Measurements from ENCODE around the gene CFAP97D2.

DNA sequence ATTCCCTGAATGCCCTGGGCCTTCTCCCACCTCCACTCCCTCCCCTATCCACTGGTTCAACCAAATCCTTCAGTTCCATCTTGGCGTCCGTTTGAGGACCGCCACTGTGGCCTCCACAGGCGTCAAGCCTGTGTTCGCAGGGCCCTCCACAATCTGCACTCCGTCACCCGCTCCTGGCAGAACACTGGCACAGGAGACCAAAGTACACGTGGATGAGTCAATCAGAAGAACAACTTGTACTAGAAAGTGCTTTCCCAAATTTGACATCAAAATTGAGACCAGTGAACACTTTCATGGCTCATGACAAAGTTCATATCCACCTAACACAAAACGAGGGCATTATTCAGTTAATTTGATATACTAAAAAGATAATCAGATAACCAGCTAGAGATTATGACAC lies 49.1 kb downstream of the CFAP97D2 start:
- no peak for TF ChIP-seq SIN3A (IDR thresholded peaks at IDR 0.05; ENCODE audit: borderline replicate concordance, low read depth, low read length)
- TF ChIP-seq MEF2A (IDR thresholded peaks at IDR 0.05; ENCODE audit: borderline replicate concordance, low read depth) = no peak
- TF ChIP-seq YY1 (IDR thresholded peaks at IDR 0.05; ENCODE audit: low read depth) = no peak
- TF ChIP-seq, protein P1, sequence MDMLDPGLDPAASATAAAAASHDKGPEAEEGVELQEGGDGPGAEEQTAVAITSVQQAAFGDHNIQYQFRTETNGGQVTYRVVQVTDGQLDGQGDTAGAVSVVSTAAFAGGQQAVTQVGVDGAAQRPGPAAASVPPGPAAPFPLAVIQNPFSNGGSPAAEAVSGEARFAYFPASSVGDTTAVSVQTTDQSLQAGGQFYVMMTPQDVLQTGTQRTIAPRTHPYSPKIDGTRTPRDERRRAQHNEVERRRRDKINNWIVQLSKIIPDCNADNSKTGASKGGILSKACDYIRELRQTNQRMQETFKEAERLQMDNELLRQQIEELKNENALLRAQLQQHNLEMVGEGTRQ (IDR thresholded peaks at IDR 0.05; ENCODE audit: borderline replicate concordance, low read depth, low read length) = no peak
- TF ChIP-seq POLR2AphosphoS5 (IDR thresholded peaks at IDR 0.05; ENCODE audit: low read depth, low read length) = no peak
- TF ChIP-seq, protein P2, sequence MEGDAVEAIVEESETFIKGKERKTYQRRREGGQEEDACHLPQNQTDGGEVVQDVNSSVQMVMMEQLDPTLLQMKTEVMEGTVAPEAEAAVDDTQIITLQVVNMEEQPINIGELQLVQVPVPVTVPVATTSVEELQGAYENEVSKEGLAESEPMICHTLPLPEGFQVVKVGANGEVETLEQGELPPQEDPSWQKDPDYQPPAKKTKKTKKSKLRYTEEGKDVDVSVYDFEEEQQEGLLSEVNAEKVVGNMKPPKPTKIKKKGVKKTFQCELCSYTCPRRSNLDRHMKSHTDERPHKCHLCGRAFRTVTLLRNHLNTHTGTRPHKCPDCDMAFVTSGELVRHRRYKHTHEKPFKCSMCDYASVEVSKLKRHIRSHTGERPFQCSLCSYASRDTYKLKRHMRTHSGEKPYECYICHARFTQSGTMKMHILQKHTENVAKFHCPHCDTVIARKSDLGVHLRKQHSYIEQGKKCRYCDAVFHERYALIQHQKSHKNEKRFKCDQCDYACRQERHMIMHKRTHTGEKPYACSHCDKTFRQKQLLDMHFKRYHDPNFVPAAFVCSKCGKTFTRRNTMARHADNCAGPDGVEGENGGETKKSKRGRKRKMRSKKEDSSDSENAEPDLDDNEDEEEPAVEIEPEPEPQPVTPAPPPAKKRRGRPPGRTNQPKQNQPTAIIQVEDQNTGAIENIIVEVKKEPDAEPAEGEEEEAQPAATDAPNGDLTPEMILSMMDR (IDR thresholded peaks at IDR 0.05) = no peak
- no peak for TF ChIP-seq GABPA (IDR thresholded peaks at IDR 0.05; ENCODE audit: low read depth)
- TF ChIP-seq TCF12 (IDR thresholded peaks at IDR 0.05) = no peak
- TF ChIP-seq, protein P3, sequence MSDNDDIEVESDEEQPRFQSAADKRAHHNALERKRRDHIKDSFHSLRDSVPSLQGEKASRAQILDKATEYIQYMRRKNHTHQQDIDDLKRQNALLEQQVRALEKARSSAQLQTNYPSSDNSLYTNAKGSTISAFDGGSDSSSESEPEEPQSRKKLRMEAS (IDR thresholded peaks at IDR 0.05; ENCODE audit: low read depth) = no peak
- no peak for TF ChIP-seq TAF1 (IDR thresholded peaks at IDR 0.05; ENCODE audit: borderline replicate concordance, low read depth, low read length)
- TF ChIP-seq FOXM1 (IDR thresholded peaks at IDR 0.05; ENCODE audit: low read depth) = no peak
